CD14-positive monocyte (primary cell): ENCODE measurements around the gene DIMT1. TPM values are rescaled to one million over a fixed set of nuclear protein-coding genes. Genes with fewer than 3 reads are reported as not detected.

Source experiments
- DNase-seq, 3 donors: peaks; one replicate each; pipeline ENCODE4 v3.0.0-alpha.2; 2011 to 2022
- H2AFZ ChIP-seq: 2 replicates; pipeline ENCODE4 v1.6.0; 2012; ENCODE audit warnings: mild to moderate bottlenecking, low read depth, low read length, inconsistent platforms; ENCODE audit not compliant: insufficient read depth, poor library complexity, severe bottlenecking
- H3K27ac ChIP-seq, 2 donors: 1 replicate in 1 of 2; 2 replicates in 1 of 2; pipeline ENCODE4 v1.5.1; 2012 to 2013; ENCODE audit warnings: low read length in 2 of 2, control low read depth in 1 of 2, inconsistent platforms in 1 of 2, low read depth in 1 of 2, mild to moderate bottlenecking in 1 of 2
- H3K27me3 ChIP-seq, 2 donors: one replicate each; pipeline versions ENCODE4 v1.6.0 to v1.6.1; 2011 to 2013; ENCODE audit warnings: low read length in 2 of 2; ENCODE audit not compliant: control insufficient read depth in 2 of 2, insufficient read depth in 2 of 2
- H3K36me3 ChIP-seq, 2 donors: replicated peaks in 1 of 2; 1 replicate in 1 of 2; 2 replicates in 1 of 2; pipeline versions ENCODE4 v1.5.1 to v1.6.1; 2012 to 2013; ENCODE audit warnings: low read length in 2 of 2, control low read depth in 1 of 2, inconsistent platforms in 1 of 2, mild to moderate bottlenecking in 1 of 2; ENCODE audit not compliant: insufficient read depth in 2 of 2, control insufficient read depth in 1 of 2
- H3K4me1 ChIP-seq, 2 donors: 1 replicate in 1 of 2; 2 replicates in 1 of 2; pipeline versions ENCODE4 v1.5.1 to v1.6.1; 2012 to 2013; ENCODE audit warnings: low read length in 2 of 2, control low read depth in 1 of 2, inconsistent platforms in 1 of 2, mild to moderate bottlenecking in 1 of 2, moderate library complexity in 1 of 2; ENCODE audit not compliant: insufficient read depth in 2 of 2, control insufficient read depth in 1 of 2
- H3K4me2 ChIP-seq: replicated peaks from 2 replicates; pipeline ENCODE3; 2012; ENCODE audit warnings: low read length, moderate library complexity, mild to moderate bottlenecking; ENCODE audit not compliant: poor library complexity, severe bottlenecking; ENCODE audit errors: extremely low read depth
- H3K4me3 ChIP-seq, 3 experiments: fragments of 200-600 bp in 1 of 3; sonication (generic) in 1 of 3; replicated peaks in 1 of 3; 1 replicate in 2 of 3; 2 replicates in 1 of 3; pipeline ENCODE4 v1.5.1; 2011 to 2013; ENCODE audit warnings: low read length in 3 of 3, mild to moderate bottlenecking in 3 of 3, control low read depth in 2 of 3, low read depth in 2 of 3, inconsistent platforms in 1 of 3, moderate library complexity in 1 of 3
- H3K79me2 ChIP-seq: 2 replicates; pipeline ENCODE4 v1.6.0; 2012; ENCODE audit warnings: mild to moderate bottlenecking, control low read depth, inconsistent platforms, low read length, moderate library complexity; ENCODE audit not compliant: insufficient read depth
- H3K9ac ChIP-seq: 2 replicates; pipeline ENCODE4 v1.6.0; 2017; ENCODE audit warnings: low read length, mild to moderate bottlenecking; ENCODE audit not compliant: insufficient read depth, poor library complexity, severe bottlenecking
- H3K9me3 ChIP-seq, 2 donors: replicated peaks in 1 of 2; 1 replicate in 1 of 2; 2 replicates in 1 of 2; pipeline versions ENCODE4 v1.5.1 to v1.6.1; 2012 to 2013; ENCODE audit warnings: low read length in 2 of 2, control low read depth in 1 of 2; ENCODE audit not compliant: control insufficient read depth in 1 of 2, insufficient read depth in 1 of 2
- H4K20me1 ChIP-seq: 2 replicates; pipeline ENCODE4 v1.6.0; 2012; ENCODE audit warnings: mild to moderate bottlenecking, low read length, control low read depth, moderate library complexity; ENCODE audit not compliant: insufficient read depth
- H3K27ac Mint-ChIP-seq, 7 donors: one replicate each; pipeline ENCODE4 v1.8.0; 2020; ENCODE audit warnings: mild to moderate bottlenecking in 7 of 7, mixed read lengths in 7 of 7, moderate library complexity in 6 of 7, inconsistent platforms in 2 of 7
- H3K27me3 Mint-ChIP-seq, 3 donors: one replicate each; pipeline ENCODE4 v1.8.0; 2021 to 2022; ENCODE audit warnings: low read depth in 3 of 3, mild to moderate bottlenecking in 3 of 3, mixed read lengths in 3 of 3, moderate library complexity in 3 of 3, inconsistent platforms in 1 of 3
- H3K36me3 Mint-ChIP-seq, 2 donors: one replicate each; pipeline ENCODE4 v1.8.0; 2020; ENCODE audit warnings: mixed read lengths in 2 of 2, inconsistent platforms in 1 of 2, mild to moderate bottlenecking in 1 of 2
- H3K4me1 Mint-ChIP-seq: one replicate; pipeline ENCODE4 v1.8.0; 2020; ENCODE audit warnings: mild to moderate bottlenecking, mixed read lengths
- H3K4me3 Mint-ChIP-seq, 2 donors: one replicate each; pipeline ENCODE4 v1.8.0; 2020; ENCODE audit warnings: mild to moderate bottlenecking in 2 of 2, mixed read lengths in 2 of 2, moderate library complexity in 1 of 2
- H3K9me3 Mint-ChIP-seq, 7 donors: one replicate each; pipeline ENCODE4 v1.8.0; 2020 to 2022; ENCODE audit warnings: mixed read lengths in 7 of 7, mild to moderate bottlenecking in 6 of 7, moderate library complexity in 6 of 7, inconsistent platforms in 2 of 7
- WGBS: methylation state at CpG from one replicate; pipeline ENCODE4 v1.1.5; 2013; ENCODE audit warnings: missing lambda C conversion rate; ENCODE audit not compliant: insufficient coverage; 5-methylcytosine and 5-hydroxymethylcytosine counted together
- intact Hi-C, 2 donors: fragments of 100-400 bp; cut with micrococcal nuclease; formaldehyde crosslinking; loops; one replicate each; pipeline versions ENCODE4 v1.15.0 to v1.15.1; 2023
- polyA plus RNA-seq, 3 donors: library from polyadenylated mRNA; depleted of rRNA in 1 of 3; unstranded in 2 of 3; stranded (reverse) in 1 of 3; fragments of 300-500 nt in 2 of 3; fragments of >200 nt in 1 of 3; fragmentation: Illumina TruSeq in 2 of 3; gene quantifications; 1 replicate in 2 of 3; 2 replicates in 1 of 3; pipeline ENCODE4 v1.2.3, GENCODE V29; 2012 to 2021
- TF ChIP-seq, protein P1 (sequence below): fragments of 200-600 bp; IDR thresholded peaks from one replicate; pipeline ENCODE4 v1.8.0; 2022; ENCODE audit warnings: antibody characterized with exemption, mild to moderate bottlenecking

Gene DIMT1
- polyA plus RNA-seq, 3 donors, result 10.1 to 27.6 (median 25.1) TPM

DNA sequence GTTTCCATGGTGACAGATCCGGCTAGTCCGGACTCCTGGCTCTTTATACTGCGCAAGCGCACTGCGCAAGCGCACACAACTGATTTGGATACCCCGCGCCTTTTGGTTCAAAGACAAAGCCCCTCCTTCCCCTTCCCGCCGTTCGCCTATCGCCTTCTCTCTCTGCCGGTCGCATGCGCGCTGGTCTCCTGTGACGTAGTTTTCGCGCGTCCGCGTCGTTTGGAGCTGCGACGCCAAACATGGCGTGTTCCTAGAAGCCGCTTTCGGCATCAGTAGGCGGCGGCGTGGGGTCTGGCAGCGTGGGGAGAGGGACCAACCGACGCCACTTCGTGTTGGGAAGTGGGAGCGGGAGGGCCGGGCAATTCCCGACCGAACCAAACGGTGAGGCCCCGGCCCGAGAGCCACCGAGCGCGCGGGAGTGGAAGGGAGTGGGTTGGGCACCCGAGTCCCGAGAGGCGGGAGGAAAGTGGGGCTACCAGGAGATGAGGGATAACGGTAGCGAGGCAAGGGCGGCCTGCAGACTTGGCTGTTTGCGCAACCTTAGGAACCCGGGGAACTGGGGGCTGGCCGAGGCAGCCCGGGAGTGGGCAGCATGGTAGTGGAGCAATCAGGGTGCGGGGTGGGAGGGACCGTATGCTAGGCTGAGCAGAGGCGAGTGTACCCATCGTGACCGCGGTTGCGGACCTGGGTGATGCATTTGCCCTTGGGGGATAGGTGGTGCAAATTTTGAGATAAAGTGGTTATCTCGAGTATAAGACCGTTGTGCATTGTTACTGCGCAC lies 9.0 kb upstream of the DIMT1 start, which contains the start of gene IPO11:
Gene IPO11, plus strand, starts transcription at position 215 of the 781 bp plus-strand sequence. CDS start 24,517 bp downstream, outside the sequence.
- H3K79me2 ChIP-seq, result peaks cover 51% of the 10 kb centered on the region
- Mint-ChIP-seq H3K4me1 (peaks cover 11% of the 10 kb centered on the region), H3K4me3 (peak within 1 kb of the TSS; percentile 89 to 91), H3K27me3 (peaks cover 0 to 2% (median 0%) of the 10 kb centered on the region in 3 donors), H3K36me3 (peaks cover 0 to under 1% of the 10 kb centered on the region in 2 donors), H3K27ac (peak within 1 kb of the TSS; percentile 82 to 92 (median 87)), H3K9me3 (no peaks in the 10 kb centered on the region)
- TF ChIP-seq, protein P1, sequence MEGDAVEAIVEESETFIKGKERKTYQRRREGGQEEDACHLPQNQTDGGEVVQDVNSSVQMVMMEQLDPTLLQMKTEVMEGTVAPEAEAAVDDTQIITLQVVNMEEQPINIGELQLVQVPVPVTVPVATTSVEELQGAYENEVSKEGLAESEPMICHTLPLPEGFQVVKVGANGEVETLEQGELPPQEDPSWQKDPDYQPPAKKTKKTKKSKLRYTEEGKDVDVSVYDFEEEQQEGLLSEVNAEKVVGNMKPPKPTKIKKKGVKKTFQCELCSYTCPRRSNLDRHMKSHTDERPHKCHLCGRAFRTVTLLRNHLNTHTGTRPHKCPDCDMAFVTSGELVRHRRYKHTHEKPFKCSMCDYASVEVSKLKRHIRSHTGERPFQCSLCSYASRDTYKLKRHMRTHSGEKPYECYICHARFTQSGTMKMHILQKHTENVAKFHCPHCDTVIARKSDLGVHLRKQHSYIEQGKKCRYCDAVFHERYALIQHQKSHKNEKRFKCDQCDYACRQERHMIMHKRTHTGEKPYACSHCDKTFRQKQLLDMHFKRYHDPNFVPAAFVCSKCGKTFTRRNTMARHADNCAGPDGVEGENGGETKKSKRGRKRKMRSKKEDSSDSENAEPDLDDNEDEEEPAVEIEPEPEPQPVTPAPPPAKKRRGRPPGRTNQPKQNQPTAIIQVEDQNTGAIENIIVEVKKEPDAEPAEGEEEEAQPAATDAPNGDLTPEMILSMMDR, result no peak
- H2AFZ ChIP-seq, result peak within 1 kb of the TSS; percentile 98
- no peaks in the 10 kb centered on the region for H3K27me3 ChIP-seq
- no peaks in the 10 kb centered on the region for H3K36me3 ChIP-seq
- peaks cover 14 to 17% of the 10 kb centered on the region in 2 donors for H3K4me1 ChIP-seq
- peak within 1 kb of the TSS; percentile 84 for H3K9ac ChIP-seq
- under 1% methylated on average over 56 of the region's 66 CpGs for WGBS
- peak within 1 kb of the TSS; percentile 56 to 87 for H3K27ac ChIP-seq
- no peaks in the 10 kb centered on the region for H4K20me1 ChIP-seq
- DNase-seq, result peak; percentile 98 to 99 (median 99)
- intact Hi-C loops, result no loop called here
- H3K9me3 ChIP-seq, result no peaks in the 10 kb centered on the region
- H3K4me3 ChIP-seq, result peak within 1 kb of the TSS; percentile 77 to 98 (median 93)
- peak within 1 kb of the TSS; percentile 92 for H3K4me2 ChIP-seq

DNA sequence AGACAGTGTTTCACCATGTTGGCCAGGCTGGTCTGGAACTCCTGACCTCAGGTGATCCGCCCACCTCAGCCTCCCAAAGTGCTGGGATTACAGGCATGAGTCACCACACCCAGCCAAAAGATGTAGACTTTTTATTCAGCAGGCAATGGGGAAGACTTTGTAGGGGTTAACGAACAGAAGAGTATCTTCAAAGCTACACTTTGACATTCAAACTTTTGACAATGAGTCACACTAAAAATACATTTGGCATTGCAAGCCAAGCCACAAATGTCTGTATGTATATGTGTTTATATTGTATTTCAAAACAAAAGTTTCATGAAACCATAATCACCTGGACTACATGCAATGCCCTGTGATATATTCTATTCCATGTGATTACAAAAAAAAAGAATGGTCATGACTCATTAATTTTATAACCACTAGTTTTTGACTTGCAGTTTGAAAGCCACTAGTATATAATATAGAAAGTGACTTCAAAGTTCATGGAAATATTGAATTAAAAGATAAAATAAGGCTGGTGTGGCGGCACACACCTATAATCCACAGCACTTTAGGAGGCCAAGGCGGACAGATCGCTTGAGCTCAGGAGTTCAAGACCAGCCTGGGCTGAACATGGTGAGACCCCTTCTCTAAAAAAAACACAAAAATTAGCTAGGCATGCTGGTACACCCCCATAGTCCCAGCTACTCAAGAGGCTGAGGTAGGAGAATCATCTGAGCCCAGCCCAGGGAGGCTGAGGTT lies 8.3 kb downstream of the DIMT1 start:
- intact Hi-C loops, result no loop called here
- WGBS, result no CpG with 5 or more reads among the region's 5 CpGs
- peaks cover 51 to 81% of the 10 kb centered on the region in 2 donors for H3K36me3 Mint-ChIP-seq

More for the DNA sequence above, 8.3 kb downstream of the DIMT1 start:
- H3K4me3 Mint-ChIP-seq, result no peak overlapping the region
- no peaks in the 10 kb centered on the region for H3K4me1 ChIP-seq
- no peak overlapping the region for H3K4me2 ChIP-seq
- H2AFZ ChIP-seq, result no peak overlapping the region
- no peak overlapping the region for H3K4me3 ChIP-seq
- H3K27me3 ChIP-seq, result no peaks in the 10 kb centered on the region
- no peaks in the 10 kb centered on the region for H3K4me1 Mint-ChIP-seq
- DNase-seq, result no peak
- TF ChIP-seq, protein P1, result no peak
- no peak overlapping the region for H3K27ac ChIP-seq
- no peak overlapping the region for H3K9ac ChIP-seq
- no peaks in the 10 kb centered on the region for H3K27me3 Mint-ChIP-seq
- H3K36me3 ChIP-seq, result peaks cover 58 to 82% of the 10 kb centered on the region in 2 donors
- no peaks in the 10 kb centered on the region for H3K79me2 ChIP-seq
- H3K27ac Mint-ChIP-seq, result peak overlapping the region in 1 of 7 donors; percentile 30
- no peaks in the 10 kb centered on the region for H3K9me3 ChIP-seq
- H3K9me3 Mint-ChIP-seq, result no peaks in the 10 kb centered on the region
- H4K20me1 ChIP-seq, result no peaks in the 10 kb centered on the region
